HepG2 (cell line): ENCODE data around the gene EMID1. TPM values are rescaled to one million over a fixed set of nuclear protein-coding genes. Genes with fewer than 3 reads are reported as not detected.

Source experiments
- ARID2 ChIP-seq: sonication (generic); formaldehyde crosslinking; IDR thresholded peaks from 2 replicates; pipeline ENCODE4 v1.8.1; 2022; ENCODE audit warnings: mild to moderate bottlenecking, missing genetic modification reagents, borderline replicate concordance
- BRCA1 ChIP-seq: sonication (generic); formaldehyde crosslinking; IDR thresholded peaks from 2 replicates; pipeline ENCODE4 v1.4.0; 2020; ENCODE audit warnings: missing genetic modification reagents
- CREB1 ChIP-seq, 2 experiments: fragments of 450-650 bp in 1 of 2; IDR thresholded peaks; 2 replicates each; pipeline ENCODE4 v1.6.1; 2016 to 2017; ENCODE audit warnings: control low read depth in 1 of 2, mild to moderate bottlenecking in 1 of 2, missing compliant biosample characterization in 1 of 2, missing genetic modification characterization in 1 of 2
- CREB3 ChIP-seq: sonication (generic); formaldehyde crosslinking; IDR thresholded peaks from 2 replicates; pipeline ENCODE4 v1.5.0; 2020; ENCODE audit warnings: missing genetic modification reagents
- FOXP4 ChIP-seq: sonication (generic); formaldehyde crosslinking; IDR thresholded peaks from 2 replicates; pipeline ENCODE4 v1.4.0; 2020; ENCODE audit warnings: missing genetic modification reagents
- GMEB1 ChIP-seq: sonication (generic); formaldehyde crosslinking; IDR thresholded peaks from 2 replicates; pipeline ENCODE4 v1.5.1; 2020; ENCODE audit warnings: missing genetic modification reagents, mild to moderate bottlenecking, borderline replicate concordance
- HOXA3 ChIP-seq: sonication (generic); formaldehyde crosslinking; IDR thresholded peaks from 2 replicates; pipeline ENCODE4 v1.5.0; 2020; ENCODE audit warnings: missing genetic modification reagents
- JUNB ChIP-seq: sonication (generic); formaldehyde crosslinking; IDR thresholded peaks from 2 replicates; pipeline ENCODE4 v1.8.0; 2022; ENCODE audit warnings: missing genetic modification reagents, mild to moderate bottlenecking, borderline replicate concordance
- MEF2D ChIP-seq: sonication (generic); formaldehyde crosslinking; IDR thresholded peaks from 2 replicates; pipeline ENCODE4 v1.5.1; 2020; ENCODE audit warnings: mild to moderate bottlenecking, missing genetic modification reagents
- MXD1 ChIP-seq: sonication (generic); formaldehyde crosslinking; IDR thresholded peaks from 2 replicates; pipeline ENCODE4 v1.4.0; 2020; ENCODE audit warnings: mild to moderate bottlenecking, missing genetic modification reagents
- NFE2L2 ChIP-seq: fragments of 150-350 bp; IDR thresholded peaks from 2 replicates; pipeline ENCODE4 v1.6.1; 2014; ENCODE audit warnings: low read length
- TGIF2 ChIP-seq: IDR thresholded peaks from 2 replicates; pipeline ENCODE4 v1.6.1; 2016; ENCODE audit warnings: control low read depth, missing compliant biosample characterization
- THRA ChIP-seq: sonication (generic); formaldehyde crosslinking; IDR thresholded peaks from 2 replicates; pipeline ENCODE4 v1.4.0; 2020; ENCODE audit warnings: missing genetic modification reagents, borderline replicate concordance
- YEATS2 ChIP-seq: sonication (generic); formaldehyde crosslinking; IDR thresholded peaks from 2 replicates; pipeline ENCODE4 v1.4.0; 2020; ENCODE audit warnings: missing genetic modification reagents, borderline replicate concordance
- YEATS4 ChIP-seq: sonication (generic); formaldehyde crosslinking; IDR thresholded peaks from 2 replicates; pipeline ENCODE4 v1.4.0; 2020; ENCODE audit warnings: missing genetic modification reagents, borderline replicate concordance
- ZBTB34 ChIP-seq: sonication (generic); formaldehyde crosslinking; IDR thresholded peaks from 2 replicates; pipeline ENCODE4 v1.8.0; 2022; ENCODE audit warnings: mild to moderate bottlenecking, missing genetic modification reagents
- ZBTB7B ChIP-seq: sonication (generic); formaldehyde crosslinking; IDR thresholded peaks from 2 replicates; pipeline ENCODE4 v1.4.0; 2020; ENCODE audit warnings: missing genetic modification reagents
- ZNF326 ChIP-seq: sonication (generic); formaldehyde crosslinking; IDR thresholded peaks from 2 replicates; pipeline ENCODE4 v1.4.0; 2020; ENCODE audit warnings: missing genetic modification reagents, borderline replicate concordance
- ZNF552 ChIP-seq: sonication (generic); formaldehyde crosslinking; IDR thresholded peaks from 2 replicates; pipeline ENCODE4 v1.9.0; 2022; ENCODE audit warnings: missing genetic modification reagents, mild to moderate bottlenecking, borderline replicate concordance
- ZNF75D ChIP-seq: sonication (generic); formaldehyde crosslinking; IDR thresholded peaks from 2 replicates; pipeline ENCODE4 v1.8.1; 2023; ENCODE audit warnings: missing genetic modification reagents, mild to moderate bottlenecking, borderline replicate concordance
- ZNF775 ChIP-seq: sonication (generic); formaldehyde crosslinking; IDR thresholded peaks from 2 replicates; pipeline ENCODE4 v1.4.0; 2020; ENCODE audit warnings: missing genetic modification reagents, mild to moderate bottlenecking, moderate library complexity, borderline replicate concordance
- polyA plus RNA-seq, 8 experiments: library from polyadenylated mRNA; depleted of rRNA in 3 of 8; stranded (reverse) in 7 of 8; unstranded in 1 of 8; fragments of >200 nt; fragmentation: Illumina TruSeq in 4 of 8; extraction: Trizol in 4 of 8; gene quantifications; 2 replicates each; pipeline versions ENCODE4 v1.2.1 to v1.2.3, GENCODE V29; 2011 to 2016; ENCODE audit warnings: low read depth in 4 of 8, missing spikeins in 1 of 8, mixed read lengths in 1 of 8; ENCODE audit not compliant: insufficient read depth in 1 of 8
- total RNA-seq, 5 experiments: library from RNA; depleted of rRNA; stranded (reverse); fragments of >200 nt; fragmentation: Illumina TruSeq; extraction: Trizol; gene quantifications; 2 replicates each; pipeline ENCODE4 v1.2.3, GENCODE V29; 2016; ENCODE audit warnings: low read depth in 1 of 5

Gene EMID1
- total and polyA plus RNA-seq, 2 of the 13 experiments (the other 11 are each of a cell fraction or from before 2014, with no cell fraction given), result 0.45 to 0.82 TPM

- TF ChIP-seq GMEB1 (CRISPR knock-in tag) (peak; percentile 52), ZNF552 (CRISPR knock-in tag) (0 out of 2 replicates have a peak, but pooled peaks have one; percentile 47), CREB1 (IDR thresholded peaks at IDR 0.05) (peak; percentile 51; the same call in 1 of the 2 replicates), CREB1 (CRISPR knock-in tag; IDR thresholded peaks at IDR 0.05) (no peak), ZNF775 (peak; percentile 91; the same call in 1 of the 2 replicates), ARID2 (peak; percentile 89; the same call in 1 of the 2 replicates), MXD1 (CRISPR knock-in tag) (peak; percentile 16; the same call in 1 of the 2 replicates), CREB3 (no peak), ZBTB7B (CRISPR knock-in tag) (0 out of 2 replicates have a peak, but pooled peaks have one; percentile 16), ZNF75D (CRISPR knock-in tag) (0 out of 2 replicates have a peak, but pooled peaks have one; percentile 73), TGIF2 (CRISPR knock-in tag) (peak; percentile 33; the same call in 1 of the 2 replicates), ZNF326 (CRISPR knock-in tag) (no peak), YEATS4 (CRISPR knock-in tag) (peak; percentile 90), YEATS2 (CRISPR knock-in tag) (peak; percentile 75), JUNB (CRISPR knock-in tag) (no peak), ZBTB34 (peak; percentile 41; the same call in 1 of the 2 replicates), THRA (CRISPR knock-in tag) (peak; percentile 40; the same call in 1 of the 2 replicates), NFE2L2 (peak; percentile 28; the same call in 1 of the 2 replicates), HOXA3 (peak; percentile 51), FOXP4 (CRISPR knock-in tag) (no peak; the same call in 1 of the 2 replicates), BRCA1 (no peak), MEF2D (CRISPR knock-in tag) (peak; percentile 80)
Observed at GRCh38 chr22:29267858-29268510, 62.3 kb downstream of the EMID1 start, which contains the start of the genes EWSR1 and RHBDD3 (continued).
